ENCODE measurements around the gene GIPC3.
"Not testable (repeated sequence)": the region's sequence is repeated elsewhere in the genome, so short reads cannot be mapped to it uniquely, and the experiment has no call there.

The GIPC3 gene

DNA sequence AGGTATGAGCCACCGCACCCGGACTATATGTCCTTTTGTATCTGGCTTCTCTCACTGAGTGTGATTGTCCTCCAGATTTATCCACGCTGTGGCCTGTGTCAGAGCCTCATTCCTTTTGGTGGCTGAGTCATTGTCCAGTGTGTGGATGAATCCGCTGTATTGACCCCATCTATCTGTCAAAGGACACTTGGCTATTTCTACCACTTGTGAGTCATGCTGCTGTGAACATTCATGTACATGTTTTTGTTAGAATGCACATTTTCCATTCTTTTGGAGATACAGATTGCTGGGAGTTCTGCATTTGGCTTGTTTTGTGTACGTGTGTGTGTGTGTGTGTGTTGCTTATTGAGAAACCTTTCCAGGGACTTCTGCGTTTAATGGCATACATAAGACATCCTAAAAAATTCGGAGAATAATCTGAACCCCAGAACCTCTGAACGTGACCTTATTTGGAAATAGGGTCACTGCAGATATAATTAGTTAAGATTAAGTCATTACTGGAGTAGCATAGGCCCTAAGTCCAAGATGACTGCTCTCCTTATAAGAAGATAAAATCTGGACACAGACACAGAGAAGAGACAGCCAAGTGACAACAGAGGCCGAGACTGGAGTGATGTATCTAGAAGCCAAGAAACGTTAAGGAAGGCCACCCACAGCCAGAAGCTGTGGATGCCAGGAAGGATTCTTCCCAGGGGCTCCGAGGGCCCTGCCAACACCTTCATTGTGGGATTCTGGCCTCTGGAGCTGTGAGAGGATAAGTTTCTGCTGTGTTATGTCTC lies 4.9 kb upstream of the GIPC3 start:
- Histone ChIP-seq H3K27me3 (ENCODE audit: insufficient read depth, insufficient read length) (peaks cover 5% of the 10 kb centered on the region), H3K4me3 (ENCODE audit: insufficient read length, low read depth) (no peak overlapping the region), H3K9ac (ENCODE audit: insufficient read length, low read depth) (no peak overlapping the region), H3K4me1 (ENCODE audit: insufficient read depth, insufficient read length) (peaks cover 15% of the 10 kb centered on the region), H3K9me3 (ENCODE audit: insufficient read depth, low read length) (no peaks in the 10 kb centered on the region), H3K36me3 (ENCODE audit: insufficient read depth, insufficient read length, low read length) (peaks cover 27% of the 10 kb centered on the region)
- no peak for DNase-seq (ENCODE audit: low read depth, low spot score)
- no peak for TF ChIP-seq ZNF274 (IDR thresholded peaks at IDR 0.05; ENCODE audit: low read depth, low read length)
- no peak for TF ChIP-seq YY1 (IDR thresholded peaks at IDR 0.05; ENCODE audit: insufficient read depth, insufficient read length)
- no peak for TF ChIP-seq SUZ12 (IDR thresholded peaks at IDR 0.05; ENCODE audit: extremely low read depth, insufficient read depth, insufficient read length)

DNA sequence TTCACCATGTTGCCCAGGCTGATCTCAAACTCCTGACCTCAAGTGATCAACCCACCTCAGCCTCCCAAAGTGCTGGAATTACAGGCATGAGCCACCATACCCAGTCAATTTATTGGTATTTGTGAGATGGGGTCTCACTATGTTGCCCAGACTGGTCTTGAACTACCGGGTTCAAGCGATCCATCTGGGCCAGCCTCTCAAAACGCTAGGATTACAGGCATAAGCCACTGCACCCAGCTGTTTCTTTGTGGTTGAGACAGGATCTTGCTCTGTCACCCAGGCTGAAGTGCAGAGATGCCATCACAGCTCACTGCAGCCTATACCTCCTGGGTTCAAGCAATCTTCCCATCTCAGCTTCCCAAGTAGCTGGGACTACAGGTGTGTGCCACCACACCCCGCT lies 3.5 kb upstream of the GIPC3 start:
- H3K36me3 ChIP-seq (ENCODE audit: insufficient read depth, insufficient read length, low read length) = peaks cover 14% of the 10 kb centered on the region
- not testable (repeated sequence) for H3K4me1 ChIP-seq (ENCODE audit: insufficient read depth, insufficient read length); H3K9ac ChIP-seq (ENCODE audit: insufficient read length, low read depth); H3K4me3 ChIP-seq (ENCODE audit: insufficient read length, low read depth); H3K9me3 ChIP-seq (ENCODE audit: insufficient read depth, low read length); DNase-seq (ENCODE audit: low read depth, low spot score)
- H3K27me3 ChIP-seq (ENCODE audit: insufficient read depth, insufficient read length) = peaks cover 13% of the 10 kb centered on the region

DNA sequence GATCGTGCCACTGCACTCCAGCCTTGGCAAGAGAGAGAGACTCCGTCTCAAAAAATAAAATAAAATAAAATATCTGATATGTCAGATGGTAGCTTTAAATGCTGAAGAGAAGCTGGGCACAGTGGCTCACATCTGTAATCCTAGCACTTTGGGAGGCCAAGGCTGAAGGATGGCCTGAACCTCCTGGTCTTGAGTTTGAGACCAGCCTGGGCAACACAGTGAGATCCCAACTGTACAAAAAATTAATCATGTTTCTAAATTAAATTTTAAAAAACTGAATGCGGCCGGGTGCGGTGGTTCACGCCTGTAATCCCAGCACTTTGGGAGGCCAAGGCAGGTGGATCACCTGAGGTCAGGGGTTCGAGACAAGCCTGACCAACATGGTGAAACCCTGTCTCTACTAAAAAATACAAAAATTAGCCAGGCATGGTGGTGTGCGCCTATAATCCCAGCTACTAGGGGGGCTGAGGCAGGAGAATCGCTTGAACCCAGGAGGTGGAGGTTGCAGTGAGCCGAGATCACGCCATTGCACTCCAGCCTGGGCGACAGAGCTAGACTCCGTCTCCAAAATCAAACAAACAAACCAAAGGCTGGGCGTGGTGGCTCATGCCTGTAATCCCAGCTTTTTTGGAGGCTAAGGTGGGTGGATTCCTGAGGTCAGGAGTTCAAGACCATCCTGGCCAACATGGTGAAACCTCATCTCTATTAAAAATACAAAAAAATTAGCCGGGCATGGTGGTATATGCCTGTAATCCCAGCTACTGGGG lies 1.1 kb upstream of the GIPC3 start:
- not testable (repeated sequence) for H3K9ac ChIP-seq (ENCODE audit: insufficient read length, low read depth); DNase-seq (ENCODE audit: low read depth, low spot score); H3K4me3 ChIP-seq (ENCODE audit: insufficient read length, low read depth); H3K4me1 ChIP-seq (ENCODE audit: insufficient read depth, insufficient read length); H3K36me3 ChIP-seq (ENCODE audit: insufficient read depth, insufficient read length, low read length); H3K9me3 ChIP-seq (ENCODE audit: insufficient read depth, low read length)
- peaks cover 13% of the 10 kb centered on the region for H3K27me3 ChIP-seq (ENCODE audit: insufficient read depth, insufficient read length)

- Histone ChIP-seq H3K4me1 (ENCODE audit: insufficient read depth, insufficient read length) (peaks cover 4% of the 10 kb centered on the region), H3K9ac (ENCODE audit: insufficient read length, low read depth) (peak overlapping the region; percentile 79), H3K9me3 (ENCODE audit: insufficient read depth, low read length) (no peaks in the 10 kb centered on the region; the same call in 1 of the 2 replicates), H3K4me3 (ENCODE audit: insufficient read length, low read depth) (peak overlapping the region; percentile 51), H3K36me3 (ENCODE audit: insufficient read depth, insufficient read length, low read length) (no peaks in the 10 kb centered on the region), H3K27me3 (ENCODE audit: insufficient read depth, insufficient read length) (peaks cover 13% of the 10 kb centered on the region)
- no peak for DNase-seq (ENCODE audit: low read depth, low spot score)
- no peak for TF ChIP-seq ZNF274 (IDR thresholded peaks at IDR 0.05; ENCODE audit: low read depth, low read length)
Measured at GRCh38 chr19:3586127-3586626, 899 bp downstream of the GIPC3 start.

GRCh38 chr19:3586707-3587346 lies 1.5 kb downstream of the GIPC3 start:
- Histone ChIP-seq H3K27me3 (ENCODE audit: insufficient read depth, insufficient read length) (peaks cover 14% of the 10 kb centered on the region), H3K4me1 (ENCODE audit: insufficient read depth, insufficient read length) (peaks cover 4% of the 10 kb centered on the region), H3K9me3 (ENCODE audit: insufficient read depth, low read length) (no peaks in the 10 kb centered on the region; the same call in 1 of the 2 replicates), H3K4me3 (ENCODE audit: insufficient read length, low read depth) (no peak overlapping the region), H3K36me3 (ENCODE audit: insufficient read depth, insufficient read length, low read length) (no peaks in the 10 kb centered on the region), H3K9ac (ENCODE audit: insufficient read length, low read depth) (no peak overlapping the region)
- TF ChIP-seq YY1 (IDR thresholded peaks at IDR 0.05; ENCODE audit: insufficient read depth, insufficient read length) (no peak), ZNF274 (IDR thresholded peaks at IDR 0.05; ENCODE audit: low read depth, low read length) (no peak), SUZ12 (IDR thresholded peaks at IDR 0.05; ENCODE audit: extremely low read depth, insufficient read depth, insufficient read length) (no peak)
- DNase-seq (ENCODE audit: low read depth, low spot score) = no peak

GRCh38 chr19:3589439-3589838 lies 4.2 kb downstream of the GIPC3 start:
- TF ChIP-seq SUZ12 (IDR thresholded peaks at IDR 0.05; ENCODE audit: extremely low read depth, insufficient read depth, insufficient read length) (no peak), ZNF274 (IDR thresholded peaks at IDR 0.05; ENCODE audit: low read depth, low read length) (no peak), YY1 (IDR thresholded peaks at IDR 0.05; ENCODE audit: insufficient read depth, insufficient read length) (no peak)
- no peak for DNase-seq (ENCODE audit: low read depth, low spot score)
- no peaks in the 10 kb centered on the region for H3K36me3 ChIP-seq (ENCODE audit: insufficient read depth, insufficient read length, low read length)
- H3K4me3 ChIP-seq (ENCODE audit: insufficient read length, low read depth) = no peak overlapping the region
- H3K4me1 ChIP-seq (ENCODE audit: insufficient read depth, insufficient read length) = no peaks in the 10 kb centered on the region
- peaks cover 16% of the 10 kb centered on the region for H3K27me3 ChIP-seq (ENCODE audit: insufficient read depth, insufficient read length)
- H3K9me3 ChIP-seq (ENCODE audit: insufficient read depth, low read length) = no peaks in the 10 kb centered on the region; the same call in 1 of the 2 replicates
- no peak overlapping the region for H3K9ac ChIP-seq (ENCODE audit: insufficient read length, low read depth)

DNA sequence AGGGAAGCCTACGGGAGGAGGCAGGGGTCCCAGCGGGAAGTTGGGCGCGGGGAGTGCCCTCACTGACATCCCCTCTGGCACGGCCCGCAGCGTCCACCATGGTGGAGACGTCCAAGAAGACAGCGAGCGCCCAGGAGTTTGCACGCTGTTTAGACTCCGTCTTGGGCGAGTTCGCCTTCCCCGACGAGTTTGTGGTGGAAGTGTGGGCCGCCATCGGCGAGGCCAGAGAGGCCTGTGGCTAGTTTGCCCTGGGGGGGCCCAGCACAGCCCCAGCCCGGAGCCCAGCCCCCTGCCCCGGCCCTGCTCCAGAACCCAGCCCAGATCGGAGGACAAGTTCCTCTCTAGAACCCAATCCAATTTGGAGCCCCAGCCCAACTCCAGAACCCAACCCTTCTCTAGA lies 4.7 kb downstream of the GIPC3 start:
- H3K9me3 ChIP-seq (ENCODE audit: insufficient read depth, low read length) = no peaks in the 10 kb centered on the region; the same call in 1 of the 2 replicates
- TF ChIP-seq SUZ12 (IDR thresholded peaks at IDR 0.05; ENCODE audit: extremely low read depth, insufficient read depth, insufficient read length) = no peak
- DNase-seq (ENCODE audit: low read depth, low spot score) = no peak
- H3K9ac ChIP-seq (ENCODE audit: insufficient read length, low read depth) = no peak overlapping the region
- H3K4me1 ChIP-seq (ENCODE audit: insufficient read depth, insufficient read length) = no peaks in the 10 kb centered on the region
- no peaks in the 10 kb centered on the region for H3K36me3 ChIP-seq (ENCODE audit: insufficient read depth, insufficient read length, low read length)
- H3K4me3 ChIP-seq (ENCODE audit: insufficient read length, low read depth) = no peak overlapping the region
- H3K27me3 ChIP-seq (ENCODE audit: insufficient read depth, insufficient read length) = peaks cover 15% of the 10 kb centered on the region
